Tibial nerve (tissue), 4 donors: ENCODE measurements around the gene SLC25A47. TPM values are rescaled to one million over a fixed set of nuclear protein-coding genes. Genes with fewer than 3 reads are reported as not detected.
"Not testable (repeated sequence)": the region's sequence is repeated elsewhere in the genome, so short reads cannot be mapped to it uniquely, and the experiment has no call there.

Source experiments
- DNase-seq, 2 donors: peaks; one replicate each; pipeline ENCODE4 v3.0.0-alpha.2; 2019; ENCODE audit warnings: low spot score in 2 of 2
- H3K27ac ChIP-seq, 4 donors: fragments of 200-600 bp; sonication (generic) in 3 of 4; one replicate each; pipeline ENCODE4 v1.5.1; 2017 to 2019; ENCODE audit warnings: mild to moderate bottlenecking in 1 of 4
- H3K27me3 ChIP-seq, 2 donors: fragments of 200-600 bp; sonication (generic) in 1 of 2; one replicate each; pipeline versions ENCODE4 v1.5.1 to v1.6.0; 2017 to 2019
- H3K36me3 ChIP-seq, 3 donors: fragments of 200-600 bp; sonication (generic); one replicate each; pipeline ENCODE4 v1.5.1; 2018 to 2019
- H3K4me1 ChIP-seq, 4 donors: fragments of 200-600 bp; sonication (generic) in 3 of 4; one replicate each; pipeline ENCODE4 v1.5.1; 2017 to 2019
- H3K4me3 ChIP-seq, 4 donors: fragments of 200-600 bp; sonication (generic) in 3 of 4; one replicate each; pipeline ENCODE4 v1.5.1; 2017 to 2019; ENCODE audit warnings: mild to moderate bottlenecking in 1 of 4, moderate library complexity in 1 of 4
- H3K9me3 ChIP-seq, 4 donors: fragments of 200-600 bp; sonication (generic) in 3 of 4; one replicate each; pipeline ENCODE4 v1.5.1; 2017 to 2019
- EP300 ChIP-seq, 2 donors: sonication (generic); formaldehyde crosslinking; IDR thresholded peaks; one replicate each; pipeline ENCODE4 v1.6.1; 2017; ENCODE audit warnings: antibody characterized with exemption in 2 of 2, mild to moderate bottlenecking in 1 of 2
- POLR2A ChIP-seq, 2 donors: fragments of 450-650 bp; IDR thresholded peaks; one replicate each; pipeline ENCODE4 v1.6.1; 2017; ENCODE audit warnings: antibody characterized with exemption in 2 of 2, mild to moderate bottlenecking in 2 of 2, moderate library complexity in 2 of 2
- WGBS, 2 donors: methylation state at CpG; one replicate each; pipeline ENCODE4 v1.1.5; 2018; 5-methylcytosine and 5-hydroxymethylcytosine counted together
- total RNA-seq, 4 donors: library from RNA; depleted of rRNA; stranded (reverse); fragments of >200 nt; gene quantifications; one replicate each; pipeline ENCODE4 v1.1.0, GENCODE V29; 2016
- TF ChIP-seq, protein P1 (sequence below), 5 experiments: fragments of 200-600 bp in 3 of 5; fragments of 450-650 bp in 2 of 5; sonication (generic) in 3 of 5; IDR thresholded peaks; one replicate each; pipeline ENCODE4 v1.5.1; 2016 to 2019; ENCODE audit warnings: antibody characterized with exemption in 5 of 5, mild to moderate bottlenecking in 3 of 5, moderate library complexity in 2 of 5

Gene SLC25A47
- total RNA-seq, 4 donors from 2014 or later: 2.5 TPM; not detected in 3

DNA sequence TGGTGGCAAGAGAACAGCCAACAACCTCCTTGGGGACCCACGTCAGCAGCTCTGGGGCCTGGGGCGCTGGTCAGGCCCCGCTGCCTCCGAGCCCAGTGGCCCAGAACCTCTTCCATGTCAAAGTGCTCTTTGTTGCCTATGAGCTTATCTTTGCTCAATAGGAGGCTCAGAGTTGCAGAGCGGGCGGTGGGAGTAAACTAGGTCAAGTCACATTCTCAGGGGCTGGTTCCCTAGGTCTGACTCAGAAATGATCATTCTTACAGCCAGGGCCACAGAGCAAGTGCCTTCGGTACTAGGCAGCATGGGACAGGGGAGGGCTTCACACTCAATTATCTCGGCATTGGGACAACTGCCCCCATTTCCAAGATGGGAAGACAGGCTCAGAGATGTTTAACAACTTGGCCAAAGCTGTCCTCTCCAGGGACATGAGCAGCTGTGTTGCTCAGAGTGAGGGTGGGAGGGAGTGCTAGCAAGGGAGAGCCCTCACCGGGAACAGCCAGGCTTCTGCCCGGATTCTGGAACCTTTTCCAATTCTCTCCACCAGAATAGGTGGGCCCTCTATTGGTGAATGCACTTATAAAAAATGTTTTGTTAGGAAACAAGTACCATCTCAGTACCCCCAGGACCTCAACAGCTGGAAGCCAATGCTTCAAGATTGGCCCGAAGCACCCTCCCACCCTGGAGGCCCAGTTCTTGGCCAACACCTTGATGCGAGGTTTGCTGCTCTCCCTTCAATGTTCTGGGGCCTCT lies 28.8 kb upstream of the SLC25A47 start:
- no peak for DNase-seq
- Histone ChIP-seq H3K36me3 (peaks cover 0 to 34% (median 0%) of the 10 kb centered on the region in 3 donors), H3K9me3 (no peaks in the 10 kb centered on the region), H3K27ac (peak overlapping the region in 2 of 4 donors; percentile 70 to 73), H3K4me3 (no peak overlapping the region), H3K4me1 (peaks cover 0 to 72% (median 21%) of the 10 kb centered on the region in 4 donors), H3K27me3 (no peaks in the 10 kb centered on the region)
- WGBS, 2 donors: 37 to 43% methylated on average over 12 of the region's 12 CpGs
- TF ChIP-seq EP300 (IDR thresholded peaks at IDR 0.05): no peak
- no peak for TF ChIP-seq POLR2A (IDR thresholded peaks at IDR 0.05)
- TF ChIP-seq, protein P1, sequence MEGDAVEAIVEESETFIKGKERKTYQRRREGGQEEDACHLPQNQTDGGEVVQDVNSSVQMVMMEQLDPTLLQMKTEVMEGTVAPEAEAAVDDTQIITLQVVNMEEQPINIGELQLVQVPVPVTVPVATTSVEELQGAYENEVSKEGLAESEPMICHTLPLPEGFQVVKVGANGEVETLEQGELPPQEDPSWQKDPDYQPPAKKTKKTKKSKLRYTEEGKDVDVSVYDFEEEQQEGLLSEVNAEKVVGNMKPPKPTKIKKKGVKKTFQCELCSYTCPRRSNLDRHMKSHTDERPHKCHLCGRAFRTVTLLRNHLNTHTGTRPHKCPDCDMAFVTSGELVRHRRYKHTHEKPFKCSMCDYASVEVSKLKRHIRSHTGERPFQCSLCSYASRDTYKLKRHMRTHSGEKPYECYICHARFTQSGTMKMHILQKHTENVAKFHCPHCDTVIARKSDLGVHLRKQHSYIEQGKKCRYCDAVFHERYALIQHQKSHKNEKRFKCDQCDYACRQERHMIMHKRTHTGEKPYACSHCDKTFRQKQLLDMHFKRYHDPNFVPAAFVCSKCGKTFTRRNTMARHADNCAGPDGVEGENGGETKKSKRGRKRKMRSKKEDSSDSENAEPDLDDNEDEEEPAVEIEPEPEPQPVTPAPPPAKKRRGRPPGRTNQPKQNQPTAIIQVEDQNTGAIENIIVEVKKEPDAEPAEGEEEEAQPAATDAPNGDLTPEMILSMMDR (IDR thresholded peaks at IDR 0.05): no peak

DNA sequence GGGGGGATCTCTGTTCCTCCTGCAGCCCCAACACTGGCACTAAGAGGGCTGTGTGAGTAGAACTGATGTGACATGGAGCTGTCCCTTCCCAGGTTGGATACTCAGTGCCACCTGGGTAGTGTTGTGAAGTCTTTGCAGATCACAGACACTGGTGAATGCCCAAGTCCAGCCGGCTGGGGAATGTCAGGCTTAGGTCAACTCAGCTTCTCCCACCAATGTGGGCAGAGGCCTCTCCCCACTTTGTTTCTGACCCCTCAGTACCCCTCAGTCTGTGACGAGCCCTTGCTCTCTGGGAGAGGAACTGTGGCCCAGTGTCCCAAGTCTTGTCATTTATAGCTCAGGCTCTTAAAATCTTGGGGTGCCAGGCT lies 28.2 kb upstream of the SLC25A47 start:
- H3K4me1 ChIP-seq: peaks cover 0 to 66% (median 21%) of the 10 kb centered on the region in 4 donors
- TF ChIP-seq, protein P1 (IDR thresholded peaks at IDR 0.05): no peak
- DNase-seq: no peak
- H3K27ac ChIP-seq: peak overlapping the region in 2 of 4 donors; percentile 70 to 73
- no peaks in the 10 kb centered on the region for H3K27me3 ChIP-seq
- H3K9me3 ChIP-seq: no peaks in the 10 kb centered on the region
- peaks cover 0 to 33% (median 0%) of the 10 kb centered on the region in 3 donors for H3K36me3 ChIP-seq
- 50 to 68% methylated on average over 1 to 2 of the region's 2 CpGs for WGBS, 2 donors
- no peak overlapping the region for H3K4me3 ChIP-seq

DNA sequence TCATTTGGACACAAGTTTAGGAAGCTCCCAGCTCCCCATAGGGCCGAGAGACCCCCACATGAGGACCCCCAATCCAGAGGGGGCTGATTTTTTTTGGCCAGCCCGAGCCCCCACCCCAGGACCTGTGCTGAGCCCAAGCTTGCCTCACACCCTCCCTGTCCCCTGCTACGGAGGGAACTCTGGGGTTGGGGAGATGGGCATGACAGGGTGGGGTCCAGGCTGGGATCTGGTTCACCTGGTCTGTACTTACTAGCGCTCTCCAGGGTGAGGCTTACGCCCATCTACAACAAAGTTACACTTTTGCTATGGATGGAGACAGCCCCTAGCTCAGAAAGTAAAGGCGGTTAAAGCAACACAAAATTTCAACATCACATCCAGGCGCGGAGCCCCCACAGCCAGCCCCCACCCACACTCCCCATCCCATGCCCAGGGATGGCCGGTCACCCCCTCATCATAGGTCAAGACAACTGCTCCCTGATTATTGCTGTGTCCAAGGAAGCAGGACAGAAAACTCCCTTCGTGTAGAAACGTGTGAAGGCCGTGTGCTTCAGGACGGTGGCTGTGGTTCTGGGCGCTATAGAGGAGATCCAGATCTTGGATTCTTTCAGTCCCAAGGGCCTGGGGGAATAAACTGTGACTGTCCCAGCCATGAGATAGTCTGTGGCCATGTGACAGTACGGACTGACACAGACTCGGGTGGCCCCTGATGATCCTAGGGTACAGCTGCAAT lies 27.6 kb upstream of the SLC25A47 start:
- WGBS, 2 donors: 92% methylated on average over 16 of the region's 16 CpGs
- no peak for DNase-seq
- Histone ChIP-seq H3K4me1 (peaks cover 0 to 60% (median 19%) of the 10 kb centered on the region in 4 donors), H3K9me3 (no peaks in the 10 kb centered on the region), H3K4me3 (no peak overlapping the region), H3K27me3 (no peaks in the 10 kb centered on the region), H3K27ac (peak overlapping the region in 1 of 4 donors; percentile 70), H3K36me3 (peaks cover 0 to 28% (median 0%) of the 10 kb centered on the region in 3 donors)
- TF ChIP-seq POLR2A (IDR thresholded peaks at IDR 0.05) (no peak), EP300 (IDR thresholded peaks at IDR 0.05) (no peak)
- TF ChIP-seq, protein P1 (IDR thresholded peaks at IDR 0.05): no peak

DNA sequence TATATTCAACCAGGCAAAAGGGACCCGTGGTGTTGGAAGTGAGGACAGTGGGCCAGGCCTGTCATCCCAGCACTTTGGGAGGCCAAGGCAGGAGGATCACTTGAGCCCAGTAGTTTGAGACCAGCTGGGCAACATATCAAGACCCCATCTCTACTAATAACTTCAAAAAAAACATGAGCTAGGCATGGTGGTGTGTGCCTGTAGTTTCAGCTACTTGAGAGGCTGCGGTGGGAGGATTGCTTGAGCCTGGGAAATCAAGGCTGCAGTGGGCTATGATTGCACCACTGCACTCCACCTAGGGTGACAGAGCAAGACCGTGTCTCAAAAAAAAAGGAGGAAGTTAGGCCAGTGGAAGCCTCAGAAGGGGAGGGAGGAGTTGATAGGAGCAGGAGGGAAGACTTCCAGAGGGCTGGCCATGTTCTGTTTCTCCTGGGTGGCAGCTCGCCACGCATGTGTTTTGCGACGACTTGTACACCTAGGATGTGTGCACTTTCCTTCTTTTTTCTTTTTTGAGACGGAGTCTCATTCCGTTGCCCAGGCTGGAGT lies 27.0 kb upstream of the SLC25A47 start:
- 87 to 91% methylated on average over 9 of the region's 9 CpGs for WGBS, 2 donors
- DNase-seq: no peak

DNA sequence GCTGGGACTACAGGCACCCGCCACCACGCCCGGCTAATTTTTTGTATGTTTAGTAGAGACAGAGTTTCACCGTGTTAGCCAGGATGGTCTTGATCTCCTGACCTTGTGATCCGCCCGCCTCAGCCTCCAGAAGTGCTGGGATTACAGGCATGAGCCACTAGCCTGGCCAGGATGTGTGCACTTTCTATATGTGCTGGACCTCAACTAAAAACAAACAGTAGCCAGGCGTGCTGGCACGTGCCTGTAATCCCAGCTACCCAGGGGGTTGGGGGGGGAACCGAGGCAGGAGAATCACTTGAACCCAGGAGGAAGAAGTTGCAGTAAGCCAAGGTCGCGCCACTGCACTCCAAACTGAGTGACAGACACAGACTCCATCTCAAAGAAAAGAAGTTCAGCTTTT lies 26.4 kb upstream of the SLC25A47 start:
- 84 to 86% methylated on average over 11 of the region's 11 CpGs for WGBS, 2 donors

More for the DNA sequence above, 27.0 kb upstream of the SLC25A47 start:
- TF ChIP-seq, protein P1 (IDR thresholded peaks at IDR 0.05): no peak
- no peak for TF ChIP-seq EP300 (IDR thresholded peaks at IDR 0.05)
- no peak for TF ChIP-seq POLR2A (IDR thresholded peaks at IDR 0.05)
- Histone ChIP-seq H3K4me3 (no peak overlapping the region), H3K9me3 (no peaks in the 10 kb centered on the region), H3K4me1 (peaks cover 0 to 54% (median 19%) of the 10 kb centered on the region in 4 donors), H3K27ac (peak overlapping the region in 3 of 4 donors; percentile 67 to 83 (median 67)), H3K27me3 (no peaks in the 10 kb centered on the region), H3K36me3 (peaks cover 0 to 22% (median 0%) of the 10 kb centered on the region in 3 donors)

More for the DNA sequence above, 26.4 kb upstream of the SLC25A47 start:
- H3K27me3 ChIP-seq, H3K9me3 ChIP-seq, H3K4me3 ChIP-seq, DNase-seq: not testable (repeated sequence)
- Histone ChIP-seq H3K27ac (peak overlapping the region; percentile 67 to 83 (median 74)), H3K4me1 (peaks cover 0 to 53% (median 19%) of the 10 kb centered on the region in 4 donors), H3K36me3 (peaks cover 0 to 16% (median 0%) of the 10 kb centered on the region in 3 donors)
